ENCODE measurements around the gene FARS2.

DNA sequence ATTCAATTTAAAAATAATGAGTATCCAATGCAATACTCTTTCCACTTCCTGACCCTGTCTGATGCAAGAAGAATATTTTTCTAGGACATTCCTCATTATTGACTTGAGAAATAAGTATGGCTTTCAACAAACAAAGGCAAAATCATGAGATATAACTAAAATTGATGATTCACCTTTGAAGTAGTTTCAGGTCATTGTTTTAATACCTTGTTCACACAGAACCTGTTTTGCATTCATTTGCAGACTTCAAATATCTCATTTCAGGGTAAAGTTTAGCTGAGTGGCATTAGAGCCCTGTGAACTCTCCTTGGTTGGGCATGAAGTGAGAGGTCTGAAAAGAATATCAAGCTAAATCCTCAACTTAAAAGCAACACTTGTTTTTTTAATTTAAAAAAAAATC lies 436.2 kb downstream of the FARS2 start:
- TF ChIP-seq, protein P1, sequence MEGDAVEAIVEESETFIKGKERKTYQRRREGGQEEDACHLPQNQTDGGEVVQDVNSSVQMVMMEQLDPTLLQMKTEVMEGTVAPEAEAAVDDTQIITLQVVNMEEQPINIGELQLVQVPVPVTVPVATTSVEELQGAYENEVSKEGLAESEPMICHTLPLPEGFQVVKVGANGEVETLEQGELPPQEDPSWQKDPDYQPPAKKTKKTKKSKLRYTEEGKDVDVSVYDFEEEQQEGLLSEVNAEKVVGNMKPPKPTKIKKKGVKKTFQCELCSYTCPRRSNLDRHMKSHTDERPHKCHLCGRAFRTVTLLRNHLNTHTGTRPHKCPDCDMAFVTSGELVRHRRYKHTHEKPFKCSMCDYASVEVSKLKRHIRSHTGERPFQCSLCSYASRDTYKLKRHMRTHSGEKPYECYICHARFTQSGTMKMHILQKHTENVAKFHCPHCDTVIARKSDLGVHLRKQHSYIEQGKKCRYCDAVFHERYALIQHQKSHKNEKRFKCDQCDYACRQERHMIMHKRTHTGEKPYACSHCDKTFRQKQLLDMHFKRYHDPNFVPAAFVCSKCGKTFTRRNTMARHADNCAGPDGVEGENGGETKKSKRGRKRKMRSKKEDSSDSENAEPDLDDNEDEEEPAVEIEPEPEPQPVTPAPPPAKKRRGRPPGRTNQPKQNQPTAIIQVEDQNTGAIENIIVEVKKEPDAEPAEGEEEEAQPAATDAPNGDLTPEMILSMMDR (IDR thresholded peaks at IDR 0.05 in 8 of 11, conservative IDR thresholded peaks at IDR 0.05 in 3 of 11) = no peak
- no peak for TF ChIP-seq POLR2A (IDR thresholded peaks at IDR 0.05)

All from spleen (tissue), 7 donors.